Measurements from ENCODE around the gene CMA1.

- no peak for TF ChIP-seq BHLHE40 (IDR thresholded peaks at IDR 0.05; ENCODE audit: borderline replicate concordance)
- TF ChIP-seq LEF1 (IDR thresholded peaks at IDR 0.05; ENCODE audit: borderline replicate concordance) = no peak
- no peak for TF ChIP-seq SP1 (IDR thresholded peaks at IDR 0.05)
- TF ChIP-seq FOXM1 (IDR thresholded peaks at IDR 0.05; ENCODE audit: borderline replicate concordance) = no peak
- TF ChIP-seq ZNF384 (IDR thresholded peaks at IDR 0.05) = no peak
- no peak for TF ChIP-seq SUZ12 (IDR thresholded peaks at IDR 0.05)
- no peak for TF ChIP-seq PKNOX1 (IDR thresholded peaks at IDR 0.05)
Observed at GRCh38 chr14:24506443-24506842, 1.6 kb downstream of the CMA1 start.

Data from HEK293T (cell line).